Stomach (tissue), 4 donors: ENCODE results near the gene AGTR1.

Experiments used
- POLR2AphosphoS5 ChIP-seq, 3 donors: sonication (generic); formaldehyde crosslinking; IDR thresholded peaks; one replicate each; pipeline ENCODE4 v1.6.1; 2016; ENCODE audit warnings: antibody characterized with exemption in 3 of 3
- TF ChIP-seq, protein P1 (sequence below), 7 experiments: fragments of 450-650 bp in 4 of 7; fragments of 200-600 bp in 3 of 7; sonication (generic) in 3 of 7; IDR thresholded peaks; one replicate each; pipeline ENCODE4 v1.5.1; 2016 to 2019; ENCODE audit warnings: antibody characterized with exemption in 7 of 7, control low read depth in 2 of 7, mild to moderate bottlenecking in 1 of 7

DNA sequence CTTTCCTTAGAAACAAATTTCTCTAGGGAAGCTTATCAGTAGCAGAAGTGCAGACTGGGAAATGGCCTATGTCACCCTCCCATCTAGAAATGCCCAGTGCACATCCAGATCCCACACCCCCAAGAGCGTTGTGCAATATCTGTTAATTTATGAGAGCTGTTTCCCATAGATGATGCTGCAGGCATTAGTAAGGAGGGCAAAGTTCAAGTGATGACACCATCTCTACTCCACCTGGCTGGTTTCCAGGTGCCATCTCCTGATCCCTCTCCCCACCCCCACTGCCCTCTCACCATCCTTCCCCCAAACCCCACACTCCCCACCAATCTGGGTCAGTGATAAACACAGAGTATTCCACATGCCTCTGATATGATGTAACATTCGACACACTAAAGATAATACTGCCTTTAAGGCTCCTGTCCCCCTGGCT lies 39.4 kb downstream of the AGTR1 start:
- TF ChIP-seq, protein P1, sequence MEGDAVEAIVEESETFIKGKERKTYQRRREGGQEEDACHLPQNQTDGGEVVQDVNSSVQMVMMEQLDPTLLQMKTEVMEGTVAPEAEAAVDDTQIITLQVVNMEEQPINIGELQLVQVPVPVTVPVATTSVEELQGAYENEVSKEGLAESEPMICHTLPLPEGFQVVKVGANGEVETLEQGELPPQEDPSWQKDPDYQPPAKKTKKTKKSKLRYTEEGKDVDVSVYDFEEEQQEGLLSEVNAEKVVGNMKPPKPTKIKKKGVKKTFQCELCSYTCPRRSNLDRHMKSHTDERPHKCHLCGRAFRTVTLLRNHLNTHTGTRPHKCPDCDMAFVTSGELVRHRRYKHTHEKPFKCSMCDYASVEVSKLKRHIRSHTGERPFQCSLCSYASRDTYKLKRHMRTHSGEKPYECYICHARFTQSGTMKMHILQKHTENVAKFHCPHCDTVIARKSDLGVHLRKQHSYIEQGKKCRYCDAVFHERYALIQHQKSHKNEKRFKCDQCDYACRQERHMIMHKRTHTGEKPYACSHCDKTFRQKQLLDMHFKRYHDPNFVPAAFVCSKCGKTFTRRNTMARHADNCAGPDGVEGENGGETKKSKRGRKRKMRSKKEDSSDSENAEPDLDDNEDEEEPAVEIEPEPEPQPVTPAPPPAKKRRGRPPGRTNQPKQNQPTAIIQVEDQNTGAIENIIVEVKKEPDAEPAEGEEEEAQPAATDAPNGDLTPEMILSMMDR (IDR thresholded peaks at IDR 0.05): no peak
- no peak for TF ChIP-seq POLR2AphosphoS5 (IDR thresholded peaks at IDR 0.05)
